HFF-Myc (cell line): ENCODE measurements around the gene CCDC13.

Source experiments
- DNase-seq: peaks from one replicate; pipeline ENCODE4 v3.0.0-alpha.2; 2011; ENCODE audit warnings: low read depth; ENCODE audit errors: extremely low read depth
- H3K4me3 ChIP-seq: replicated peaks from 2 replicates; pipeline ENCODE4 v1.5.1; 2011; ENCODE audit warnings: low read depth, mild to moderate bottlenecking, control low read depth, low read length
- TF ChIP-seq, protein P1 (sequence below): IDR thresholded peaks from 2 replicates; pipeline ENCODE4 v1.5.1; 2012; ENCODE audit warnings: mild to moderate bottlenecking, low read depth, low read length, control low read depth; ENCODE audit errors: missing control alignments

The CCDC13 gene

DNA sequence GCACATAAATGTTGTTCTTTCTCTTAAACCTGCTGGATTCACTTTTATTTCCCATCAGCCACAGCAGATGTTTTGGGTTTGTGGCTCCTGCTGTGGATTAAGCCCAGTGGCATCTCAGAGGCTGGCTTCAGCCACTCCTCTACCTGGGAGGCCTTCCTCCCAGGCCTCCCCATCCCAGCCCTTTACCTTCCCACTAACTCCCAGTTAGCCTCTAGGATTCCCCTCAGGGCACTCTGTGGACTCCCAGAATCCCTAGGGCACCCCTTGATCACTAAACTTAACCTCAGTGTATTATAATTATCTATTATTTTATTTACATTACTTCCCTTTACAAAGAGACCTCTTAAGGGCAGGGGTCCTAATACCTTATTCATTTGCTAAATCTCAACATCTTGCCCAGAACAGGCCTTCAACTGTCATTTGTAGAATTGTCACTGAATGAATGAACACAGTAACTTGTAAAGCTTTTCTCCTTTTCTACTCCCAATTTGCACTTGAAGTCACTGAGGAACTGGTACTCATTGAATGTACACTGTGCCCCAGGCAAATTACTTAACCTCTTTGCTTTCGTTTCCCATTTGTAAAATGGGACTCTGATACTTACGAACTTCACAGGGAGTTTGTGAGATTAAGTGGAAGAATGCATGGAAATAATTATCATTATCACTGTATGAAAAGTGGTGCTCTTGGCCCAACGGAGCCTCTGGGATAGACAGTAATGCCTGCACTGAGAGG is 8.3 kb downstream of the CCDC13 start:
- no peak overlapping the region for H3K4me3 ChIP-seq
- TF ChIP-seq, protein P1, sequence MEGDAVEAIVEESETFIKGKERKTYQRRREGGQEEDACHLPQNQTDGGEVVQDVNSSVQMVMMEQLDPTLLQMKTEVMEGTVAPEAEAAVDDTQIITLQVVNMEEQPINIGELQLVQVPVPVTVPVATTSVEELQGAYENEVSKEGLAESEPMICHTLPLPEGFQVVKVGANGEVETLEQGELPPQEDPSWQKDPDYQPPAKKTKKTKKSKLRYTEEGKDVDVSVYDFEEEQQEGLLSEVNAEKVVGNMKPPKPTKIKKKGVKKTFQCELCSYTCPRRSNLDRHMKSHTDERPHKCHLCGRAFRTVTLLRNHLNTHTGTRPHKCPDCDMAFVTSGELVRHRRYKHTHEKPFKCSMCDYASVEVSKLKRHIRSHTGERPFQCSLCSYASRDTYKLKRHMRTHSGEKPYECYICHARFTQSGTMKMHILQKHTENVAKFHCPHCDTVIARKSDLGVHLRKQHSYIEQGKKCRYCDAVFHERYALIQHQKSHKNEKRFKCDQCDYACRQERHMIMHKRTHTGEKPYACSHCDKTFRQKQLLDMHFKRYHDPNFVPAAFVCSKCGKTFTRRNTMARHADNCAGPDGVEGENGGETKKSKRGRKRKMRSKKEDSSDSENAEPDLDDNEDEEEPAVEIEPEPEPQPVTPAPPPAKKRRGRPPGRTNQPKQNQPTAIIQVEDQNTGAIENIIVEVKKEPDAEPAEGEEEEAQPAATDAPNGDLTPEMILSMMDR, result no peak
- DNase-seq, result no peak

DNA sequence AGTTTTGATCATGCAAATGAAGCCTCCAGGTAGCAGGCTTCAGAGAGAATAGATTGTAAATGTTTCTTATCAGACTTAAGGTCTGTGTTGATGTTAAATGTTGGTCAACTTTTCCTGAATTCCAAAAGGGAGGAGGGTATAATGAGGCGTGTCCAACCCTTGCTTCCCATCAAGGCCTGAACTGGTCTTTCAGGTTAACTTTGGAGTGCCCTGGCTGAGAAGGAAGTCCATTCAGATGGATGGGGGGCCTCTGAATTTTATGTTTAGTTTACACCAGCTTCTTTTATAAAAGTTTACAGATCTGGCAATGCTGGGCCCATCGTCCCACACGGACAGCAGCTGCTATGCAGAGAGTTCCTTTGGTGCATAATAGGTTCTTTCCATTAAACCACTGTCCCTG is 8.9 kb downstream of the CCDC13 start:
- TF ChIP-seq, protein P1, result no peak

DNA sequence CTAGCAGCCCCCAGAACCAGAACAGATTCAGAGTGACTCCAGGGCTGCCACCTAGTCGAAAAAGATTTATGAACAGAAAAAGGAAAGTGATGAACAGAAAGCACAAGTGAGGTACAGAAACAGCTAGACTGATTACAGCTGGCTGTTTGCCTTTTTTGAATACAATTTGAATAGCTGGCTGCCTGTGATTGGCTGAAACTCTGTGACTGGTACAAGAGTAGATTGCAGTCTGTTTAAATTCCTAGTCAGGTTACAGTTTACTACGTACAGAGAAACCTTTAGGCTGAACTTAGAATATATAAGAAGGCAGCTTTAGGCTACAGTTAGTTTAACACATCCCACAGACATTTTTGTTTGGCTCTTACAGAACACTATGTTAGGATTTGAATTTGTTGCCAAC is 10.0 kb downstream of the CCDC13 start:
- no peak for DNase-seq
- TF ChIP-seq, protein P1, result no peak
- H3K4me3 ChIP-seq, result no peak overlapping the region

More for the DNA sequence above, 8.9 kb downstream of the CCDC13 start:
- H3K4me3 ChIP-seq, result no peak overlapping the region
- DNase-seq, result no peak

GRCh38 chr3:42762046-42762724 is 10.9 kb downstream of the CCDC13 start:
- H3K4me3 ChIP-seq, result no peak overlapping the region
- DNase-seq, result no peak
- TF ChIP-seq, protein P1, result no peak

- DNase-seq, result no peak
- TF ChIP-seq, protein P1, result no peak
- no peak overlapping the region for H3K4me3 ChIP-seq
These were observed 14.9 kb downstream of the CCDC13 start for GRCh38 chr3:42758126-42758525.

GRCh38 chr3:42756681-42757213 is 16.3 kb downstream of the CCDC13 start:
- TF ChIP-seq, protein P1, result no peak
- no peak for DNase-seq
- no peak overlapping the region for H3K4me3 ChIP-seq
